CD4-positive, alpha-beta T cell treated with Interleukin-6 at 100 ng/mL for 8 hours (primary cell): Measurements from ENCODE around the gene RARB.

Source experiments
- DNase-seq: peaks from one replicate; pipeline ENCODE4 v3.0.0-alpha.2; 2020; ENCODE audit warnings: mixed read lengths, low spot score

RARB gene

GRCh38 chr3:25554376-25554775 is 126.3 kb downstream of the RARB start:
- DNase-seq: no peak

GRCh38 chr3:25555695-25556437 is 127.8 kb downstream of the RARB start:
- DNase-seq: no peak

DNA sequence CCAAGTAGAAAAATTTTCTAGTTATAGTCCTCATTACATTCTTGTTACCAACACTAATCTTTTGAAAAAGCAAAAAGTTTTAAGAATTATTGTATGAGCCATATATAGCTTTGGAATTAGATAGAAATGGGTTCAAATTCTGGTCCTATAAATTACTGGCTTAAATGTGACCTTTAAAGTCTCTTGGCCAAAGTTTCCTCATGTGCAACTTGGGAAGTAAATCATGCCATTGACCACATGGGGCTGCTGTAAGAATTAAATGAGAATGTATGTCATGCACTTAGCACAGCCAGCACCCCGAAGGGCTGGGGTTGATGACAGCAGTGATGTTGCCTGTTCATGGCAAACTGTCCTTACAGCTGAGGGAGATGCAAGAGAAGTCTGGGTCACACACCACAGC is 128.4 kb downstream of the RARB start:
- DNase-seq: no peak

DNA sequence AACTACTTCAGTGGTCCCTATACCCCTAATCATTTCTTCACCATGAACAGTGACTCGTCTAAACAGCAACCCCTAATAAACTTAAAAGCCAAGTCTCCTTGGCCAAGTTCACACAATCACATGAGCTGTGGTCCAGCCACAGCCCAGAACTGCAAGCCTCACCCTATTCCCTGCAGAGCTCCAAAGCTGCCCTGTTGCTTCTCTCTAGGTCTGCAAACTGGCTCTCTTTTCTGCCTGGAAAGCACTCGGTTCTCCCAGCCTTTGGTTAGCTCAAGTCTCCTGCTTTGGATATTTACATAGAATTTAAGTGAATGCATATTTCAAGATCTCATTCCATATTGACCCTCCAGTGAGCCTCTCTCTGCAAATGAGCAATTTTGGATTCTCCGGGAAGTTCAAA is 129.6 kb downstream of the RARB start:
- DNase-seq: no peak

DNA sequence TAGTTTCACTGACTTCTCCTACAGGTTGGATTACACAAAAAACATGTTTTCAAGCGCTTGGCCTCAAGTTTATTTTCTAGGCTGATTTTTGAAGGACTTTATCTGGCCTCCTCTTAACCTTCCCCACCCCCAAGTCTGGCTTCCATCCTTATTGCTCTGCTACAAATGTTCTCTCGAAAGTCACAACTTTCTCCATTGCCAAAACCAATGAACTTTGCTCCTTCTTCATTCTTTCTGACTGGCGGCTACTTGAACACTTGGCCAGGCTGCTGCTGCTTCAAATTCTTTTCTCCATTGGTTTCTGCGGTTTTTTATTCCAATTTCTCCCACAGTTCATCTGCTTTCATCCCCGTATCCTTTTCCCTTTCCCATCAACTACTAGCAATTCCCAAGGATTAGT is 130.1 kb downstream of the RARB start:
- no peak for DNase-seq

DNA sequence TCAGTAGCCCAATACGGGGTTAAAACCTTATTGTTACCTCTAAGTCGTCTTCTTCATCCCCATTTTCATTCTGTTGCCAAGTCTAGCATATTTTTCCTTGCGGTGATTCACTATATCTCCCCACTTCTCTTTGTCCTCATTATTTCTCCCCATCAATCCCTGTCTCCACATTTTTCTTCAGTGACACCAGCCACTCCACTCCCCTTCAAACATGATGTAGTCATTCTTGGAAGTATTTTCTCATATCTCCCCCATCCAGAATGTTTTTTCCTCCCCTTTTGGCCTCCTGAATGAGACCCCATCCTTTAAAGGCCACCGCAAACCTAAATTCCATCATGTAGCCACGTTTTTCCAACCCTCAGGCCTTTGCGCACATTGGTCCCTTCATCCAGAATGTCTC is 130.7 kb downstream of the RARB start:
- DNase-seq: no peak

DNA sequence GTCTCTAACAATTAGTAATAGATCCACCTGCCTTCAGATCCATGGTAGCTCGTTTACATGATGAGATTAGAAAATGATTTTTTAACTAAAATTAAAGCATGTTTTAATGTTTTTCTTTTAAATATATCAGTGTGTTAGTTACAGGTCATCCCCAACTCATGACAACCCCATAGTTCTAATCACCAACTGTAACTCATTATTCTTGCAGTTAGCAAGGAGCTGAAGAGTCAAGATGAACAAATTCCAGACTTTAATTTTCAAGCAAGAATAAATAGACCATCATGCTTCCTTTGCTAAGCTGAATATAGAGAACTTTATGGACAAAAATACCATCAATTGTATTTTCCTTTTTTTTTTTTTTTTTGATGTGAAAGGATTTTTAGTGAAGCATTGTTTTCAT is 135.5 kb downstream of the RARB start:
- no peak for DNase-seq

DNA sequence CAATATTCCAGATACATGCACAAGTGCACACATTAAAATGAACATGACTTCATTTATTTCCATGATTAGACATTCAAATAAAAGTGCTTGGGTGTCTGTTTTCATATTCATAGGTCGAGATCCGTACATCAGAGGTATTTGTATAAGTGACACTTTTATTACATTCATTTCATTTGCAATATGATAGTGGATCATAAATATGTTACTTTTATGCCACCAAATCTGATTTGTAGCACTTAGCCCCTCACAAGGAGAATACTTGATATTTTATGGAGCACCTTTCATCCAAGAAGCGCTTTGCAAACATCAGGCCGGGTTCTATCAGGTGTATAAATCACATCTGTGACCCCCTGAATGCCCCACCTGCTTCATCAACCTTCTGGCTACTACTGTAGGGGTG is 136.0 kb downstream of the RARB start:
- no peak for DNase-seq

DNA sequence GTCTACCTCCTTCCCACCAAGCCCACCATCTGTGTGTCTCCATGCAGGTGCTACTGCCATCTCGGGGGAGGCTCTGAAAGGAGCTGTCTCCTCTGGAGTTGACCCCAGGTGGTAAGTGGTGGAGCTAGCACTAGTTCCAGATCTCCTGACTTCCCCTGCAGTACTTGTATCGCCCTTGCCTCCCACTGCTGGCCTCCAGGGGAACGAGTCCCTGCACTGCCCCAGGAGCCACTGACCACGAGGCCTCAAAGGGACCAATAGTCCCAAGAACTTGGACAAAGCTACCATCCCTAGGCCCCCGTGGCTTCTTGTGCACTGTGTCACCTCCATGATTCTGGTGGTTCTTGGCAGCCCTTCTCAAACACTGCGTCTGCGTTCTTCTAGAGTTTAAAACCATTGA is 137.7 kb downstream of the RARB start:
- DNase-seq: no peak

DNA sequence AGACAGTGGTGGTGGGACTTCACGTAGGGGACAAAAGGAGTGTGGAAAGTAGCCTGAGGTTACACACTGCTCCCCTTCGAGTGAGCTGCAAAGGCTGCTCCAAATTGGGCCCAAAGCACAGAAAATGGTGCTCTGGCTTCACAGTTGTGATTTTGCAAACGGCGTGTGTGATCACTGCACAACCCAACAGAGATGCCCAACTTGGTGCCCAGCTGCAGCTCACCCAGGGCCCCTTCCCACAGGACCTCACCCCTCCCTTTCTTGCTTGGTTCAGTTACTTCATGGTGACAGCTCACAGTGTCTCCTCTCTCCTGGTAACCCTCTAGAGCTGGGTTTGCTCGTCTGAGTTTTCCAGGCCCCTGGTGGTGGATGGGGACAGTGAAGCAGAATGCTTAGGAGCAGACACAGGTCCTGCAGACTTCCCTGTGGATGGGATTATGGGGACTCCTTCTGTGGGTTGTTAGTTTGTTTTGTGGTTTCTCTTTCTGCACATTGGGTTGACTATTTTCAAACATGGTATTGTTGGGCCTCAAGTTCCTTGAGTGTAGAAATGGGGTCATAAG is 138.4 kb downstream of the RARB start:
- DNase-seq: no peak

DNA sequence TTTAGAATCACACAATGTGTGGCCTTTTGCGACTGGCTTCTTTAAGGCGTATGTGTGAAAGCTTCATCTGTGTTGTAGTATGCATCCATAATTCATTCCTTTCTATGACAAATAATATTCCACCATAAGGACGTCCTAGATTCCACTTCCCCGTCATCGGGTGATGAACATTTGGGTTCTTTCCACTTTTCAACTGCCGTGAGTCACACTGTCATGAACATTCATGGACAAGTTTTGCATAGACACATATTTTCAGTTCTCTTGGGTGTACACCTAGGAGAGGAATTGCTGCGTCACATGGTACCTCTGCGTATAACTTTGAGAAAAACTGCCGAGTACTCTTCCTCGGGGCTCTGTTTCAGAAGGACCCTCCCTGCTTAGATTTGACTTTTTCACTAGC is 139.3 kb downstream of the RARB start:
- DNase-seq: no peak

DNA sequence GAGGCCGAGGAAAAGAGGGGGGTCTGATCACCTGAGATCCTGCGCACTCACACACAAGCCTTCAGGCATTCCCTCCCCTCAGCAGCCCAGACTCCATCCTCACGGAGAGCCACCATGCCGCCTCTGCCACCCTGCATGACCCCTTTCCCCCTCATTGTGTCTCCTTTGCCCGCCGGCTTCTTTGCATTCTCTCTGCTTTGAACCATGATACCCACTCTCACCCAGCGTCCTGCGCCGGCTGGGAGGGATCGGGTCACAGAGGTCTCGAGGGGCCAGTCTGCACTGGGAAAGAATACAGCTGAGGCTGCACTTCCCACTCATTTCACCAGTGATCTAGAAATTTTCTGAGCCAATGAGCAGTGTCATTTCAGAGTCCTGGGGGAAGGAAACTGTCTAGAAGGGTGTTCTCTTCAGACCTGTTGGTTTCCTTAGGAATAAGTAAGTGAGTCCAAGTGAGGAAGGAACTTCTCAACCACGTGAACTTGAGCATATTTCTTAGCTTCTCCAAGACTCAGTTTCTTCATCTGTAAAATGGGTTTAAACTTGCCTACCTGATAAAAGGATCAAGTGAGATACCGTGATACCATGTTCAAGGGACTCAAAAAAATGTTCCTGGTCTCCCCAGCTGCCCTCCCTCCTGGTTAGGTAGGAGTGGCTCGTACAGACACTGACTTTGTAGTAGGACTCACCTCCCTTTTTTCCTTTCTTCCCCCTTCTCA is 139.9 kb downstream of the RARB start:
- DNase-seq: no peak

- no peak for DNase-seq
These were observed 140.5 kb downstream of the RARB start for GRCh38 chr3:25568525-25569078.

- no peak for DNase-seq
These were observed 143.2 kb downstream of the RARB start for GRCh38 chr3:25571285-25571684.

DNA sequence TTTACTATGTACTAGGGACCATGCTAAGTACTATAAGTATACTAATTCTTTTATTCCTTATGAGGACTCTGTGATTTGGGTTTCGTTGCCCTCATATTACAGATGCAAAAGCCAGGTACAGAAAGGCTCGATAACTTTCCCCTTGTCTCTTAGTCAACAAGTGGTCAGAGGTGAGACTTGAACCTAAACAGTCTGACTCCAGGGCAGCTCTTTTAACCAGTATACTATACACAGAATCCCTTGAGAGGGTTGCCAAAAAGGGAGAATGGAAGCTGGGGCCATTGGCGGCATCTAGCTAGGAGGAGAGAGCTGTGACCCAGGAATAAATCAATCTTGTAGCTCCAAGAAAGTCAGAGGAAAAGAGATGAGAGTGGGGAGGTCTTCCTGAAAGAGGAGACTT is 144.3 kb downstream of the RARB start:
- no peak for DNase-seq

DNA sequence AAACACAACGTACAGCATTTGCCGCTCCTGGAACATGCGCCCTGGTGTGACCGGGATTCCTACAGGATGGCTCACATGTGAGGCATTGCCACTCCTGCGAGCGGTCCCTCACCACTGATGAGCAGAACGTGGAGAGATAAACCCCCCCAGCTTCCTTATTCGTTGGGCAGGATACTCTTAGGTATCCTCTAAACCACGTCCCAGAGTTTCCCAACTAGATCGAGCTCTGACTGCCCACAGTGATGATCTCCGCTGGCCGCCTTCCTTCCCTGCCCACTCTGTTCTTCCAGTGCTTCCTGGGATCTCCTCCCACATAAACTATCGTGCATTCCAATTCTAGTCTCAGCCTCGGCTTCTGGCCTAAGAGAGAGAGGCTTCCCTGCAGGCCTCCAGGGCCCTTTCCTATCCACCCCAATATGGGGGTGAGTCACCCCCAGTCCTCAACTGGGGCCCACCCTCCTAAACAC is 144.9 kb downstream of the RARB start:
- no peak for DNase-seq

- DNase-seq: no peak
These were observed 145.5 kb downstream of the RARB start for GRCh38 chr3:25573386-25574171.

DNA sequence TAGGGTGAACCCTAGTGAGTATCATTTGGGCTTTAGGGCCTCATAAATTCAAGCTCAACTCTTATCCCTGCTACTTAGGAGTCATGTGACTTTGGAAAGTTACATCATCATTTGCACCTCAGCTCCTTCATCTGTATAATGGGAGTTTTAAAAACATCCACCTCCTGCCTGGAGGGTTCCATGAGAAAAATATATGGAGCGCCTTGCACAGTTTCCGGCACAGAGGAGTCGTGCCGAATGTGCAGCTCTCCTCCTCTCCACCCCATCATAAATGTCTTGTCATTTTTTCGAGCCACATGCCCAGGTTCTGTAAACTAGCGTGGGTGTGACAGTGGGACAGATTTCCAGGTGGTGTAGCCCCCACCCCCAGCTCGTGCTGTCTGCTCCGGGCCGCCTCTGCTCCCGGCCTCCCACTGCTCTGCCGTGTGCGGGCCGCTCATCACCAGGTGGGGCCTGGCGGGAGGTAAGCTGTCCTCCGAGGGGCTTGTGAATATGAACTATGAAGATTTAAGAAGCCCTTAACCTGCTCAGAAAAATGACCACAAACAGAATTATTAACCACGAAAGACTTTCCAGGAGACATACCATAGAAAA is 146.2 kb downstream of the RARB start:
- no peak for DNase-seq

DNA sequence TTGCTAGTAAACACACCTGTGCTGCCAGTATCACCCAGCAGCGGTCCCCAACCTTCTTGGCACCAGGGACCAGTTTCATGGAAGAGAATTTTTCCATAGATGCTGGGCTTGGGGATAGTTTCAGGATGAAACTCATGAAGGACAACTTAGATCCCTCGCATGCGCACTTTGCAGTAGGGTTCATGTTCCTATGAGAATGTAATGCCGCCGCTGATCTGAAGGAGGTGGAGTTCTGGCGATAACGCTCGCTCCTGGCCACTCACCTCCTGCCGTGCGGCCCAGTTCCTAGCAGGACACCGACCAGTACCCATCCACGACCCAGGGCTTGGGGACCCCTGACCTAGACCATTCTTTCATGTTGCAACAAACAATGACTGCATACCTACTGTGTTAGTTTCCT is 146.9 kb downstream of the RARB start:
- DNase-seq: no peak

DNA sequence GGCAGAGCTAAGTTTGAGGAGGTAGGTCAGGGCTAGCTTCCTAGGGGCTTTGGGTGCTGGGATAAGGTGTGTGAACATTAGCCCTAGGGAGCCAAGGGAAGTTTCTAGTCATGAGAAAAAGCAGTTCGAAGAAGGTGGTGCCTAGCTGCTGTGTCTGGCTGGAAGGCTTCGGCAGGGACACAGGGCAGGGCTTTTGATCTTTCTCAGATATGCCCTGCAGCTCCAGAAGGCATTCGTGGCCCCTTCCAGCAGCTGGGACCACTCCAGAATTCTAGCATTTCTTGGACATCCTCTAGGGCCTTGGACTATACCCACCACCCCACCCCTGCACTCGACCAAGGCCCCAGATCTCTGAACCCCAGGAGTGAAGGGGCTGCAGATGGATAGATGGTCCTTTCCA is 148.1 kb downstream of the RARB start:
- no peak for DNase-seq

GRCh38 chr3:25576831-25577454 is 148.9 kb downstream of the RARB start:
- DNase-seq: no peak
